ENCODE data around the gene ZBTB20. TPM values are rescaled to one million over a fixed set of nuclear protein-coding genes. Genes with fewer than 3 reads are reported as not detected.
"Not testable (repeated sequence)": the region's sequence is repeated elsewhere in the genome, so short reads cannot be mapped to it uniquely, and the experiment has no call there.

Gene ZBTB20
- total RNA-seq, 1 donor from 2014 or later, result 63.3 TPM

- DNase-seq (ENCODE audit: low spot score), result no peak
Measured at GRCh38 chr3:114834175-114834940, 312.7 kb downstream of the ZBTB20 start.

- no peak for DNase-seq (ENCODE audit: low spot score)
Measured at GRCh38 chr3:114831861-114832260, 315.2 kb downstream of the ZBTB20 start.

GRCh38 chr3:114830652-114831051 is 316.4 kb downstream of the ZBTB20 start:
- DNase-seq (ENCODE audit: low spot score), result no peak

- DNase-seq (ENCODE audit: low spot score), result no peak
Measured at GRCh38 chr3:114829783-114830182, 317.3 kb downstream of the ZBTB20 start.

GRCh38 chr3:114827495-114827894 is 319.6 kb downstream of the ZBTB20 start:
- DNase-seq (ENCODE audit: low spot score), result peak; percentile 14

GRCh38 chr3:114824014-114824413 is 323.1 kb downstream of the ZBTB20 start:
- no peak for DNase-seq (ENCODE audit: low spot score)

GRCh38 chr3:114823061-114823460 is 324.0 kb downstream of the ZBTB20 start:
- no peak for DNase-seq (ENCODE audit: low spot score)

GRCh38 chr3:114816052-114816451 is 331.0 kb downstream of the ZBTB20 start:
- DNase-seq (ENCODE audit: low spot score), result no peak

GRCh38 chr3:114812541-114813238 is 334.4 kb downstream of the ZBTB20 start:
- DNase-seq (ENCODE audit: low spot score), result not testable (repeated sequence)

- no peak for DNase-seq (ENCODE audit: low spot score)
Measured at GRCh38 chr3:114809668-114810413, 337.2 kb downstream of the ZBTB20 start.

- DNase-seq (ENCODE audit: low spot score), result no peak
Measured at GRCh38 chr3:114804099-114804498, 343.0 kb downstream of the ZBTB20 start.

- DNase-seq (ENCODE audit: low spot score), result no peak
Measured at GRCh38 chr3:114803042-114803695, 343.9 kb downstream of the ZBTB20 start.

- no peak for DNase-seq (ENCODE audit: low spot score)
Measured at GRCh38 chr3:114800272-114801031, 346.6 kb downstream of the ZBTB20 start.

GRCh38 chr3:114799816-114800215 is 347.3 kb downstream of the ZBTB20 start:
- DNase-seq (ENCODE audit: low spot score), result no peak

GRCh38 chr3:114796796-114797195 is 350.3 kb downstream of the ZBTB20 start:
- DNase-seq (ENCODE audit: low spot score), result no peak

GRCh38 chr3:114794894-114795630 is 352.0 kb downstream of the ZBTB20 start:
- no peak for DNase-seq (ENCODE audit: low spot score)

- no peak for DNase-seq (ENCODE audit: low spot score)
Measured at GRCh38 chr3:114792159-114792918, 354.7 kb downstream of the ZBTB20 start.

- no peak for DNase-seq (ENCODE audit: low spot score)
Measured at GRCh38 chr3:114790752-114791151, 356.3 kb downstream of the ZBTB20 start.

- DNase-seq (ENCODE audit: low spot score), result no peak
Measured at GRCh38 chr3:114789803-114790202, 357.3 kb downstream of the ZBTB20 start.

GRCh38 chr3:114775395-114775794 is 371.7 kb downstream of the ZBTB20 start:
- DNase-seq (ENCODE audit: low spot score), result no peak
